HEK293T (cell line): ENCODE data around the gene RGS7BP.

Source experiments
- CTCF ChIA-PET: fragments of 350-600 bp; formaldehyde crosslinking; extraction: SDS; loops from one replicate; lab custom pipeline; 2021; ENCODE audit warnings: antibody characterized with exemption, inconsistent platforms; lab: Yijun Ruan, JAX
- POLR2A ChIA-PET: fragments of 350-600 bp; formaldehyde crosslinking; extraction: SDS; loops from one replicate; lab custom pipeline; 2020; ENCODE audit warnings: antibody characterized with exemption, inconsistent platforms; lab: Yijun Ruan, JAX
- DNase-seq: peaks from one replicate; pipeline ENCODE4 v3.0.0; 2012; ENCODE audit warnings: mixed read lengths; ENCODE audit errors: extremely low spot score
- ARNT ChIP-seq: fragments of 450-650 bp; IDR thresholded peaks from 2 replicates; pipeline ENCODE4 v1.6.1; 2017; ENCODE audit warnings: mild to moderate bottlenecking
- BHLHE40 ChIP-seq: fragments of 450-650 bp; IDR thresholded peaks from 2 replicates; pipeline ENCODE4 v1.6.1; 2016; ENCODE audit warnings: mild to moderate bottlenecking, moderate library complexity, borderline replicate concordance
- CTBP1 ChIP-seq: fragments of 450-650 bp; IDR thresholded peaks from 2 replicates; pipeline ENCODE4 v1.6.1; 2016; ENCODE audit warnings: borderline replicate concordance
- ELF4 ChIP-seq: fragments of 450-650 bp; IDR thresholded peaks from 2 replicates; pipeline ENCODE4 v1.6.1; 2017; ENCODE audit warnings: antibody characterized with exemption
- FOXA1 ChIP-seq: fragments of 450-650 bp; IDR thresholded peaks from 2 replicates; pipeline ENCODE4 v1.6.1; 2016; ENCODE audit warnings: mild to moderate bottlenecking
- FOXK2 ChIP-seq: fragments of 450-650 bp; IDR thresholded peaks from 2 replicates; pipeline ENCODE4 v1.6.1; 2016; ENCODE audit warnings: mild to moderate bottlenecking
- FOXM1 ChIP-seq: fragments of 450-650 bp; IDR thresholded peaks from 2 replicates; pipeline ENCODE4 v1.6.1; 2017; ENCODE audit warnings: mild to moderate bottlenecking, borderline replicate concordance
- HDGF ChIP-seq: fragments of 450-650 bp; IDR thresholded peaks from 2 replicates; pipeline ENCODE4 v1.6.1; 2017; ENCODE audit warnings: antibody characterized with exemption, borderline replicate concordance
- L3MBTL2 ChIP-seq: fragments of 450-650 bp; conservative IDR thresholded peaks from 2 replicates; pipeline ENCODE4 v1.6.1; 2016; ENCODE audit warnings: mild to moderate bottlenecking
- LEF1 ChIP-seq: fragments of 450-650 bp; IDR thresholded peaks from 2 replicates; pipeline ENCODE4 v1.6.1; 2017; ENCODE audit warnings: mild to moderate bottlenecking, borderline replicate concordance
- NFRKB ChIP-seq: fragments of 450-650 bp; IDR thresholded peaks from 2 replicates; pipeline ENCODE4 v1.6.1; 2016; ENCODE audit warnings: mild to moderate bottlenecking, moderate library complexity
- SP1 ChIP-seq: fragments of 450-650 bp; IDR thresholded peaks from 2 replicates; pipeline ENCODE4 v1.6.1; 2017
- SUZ12 ChIP-seq: fragments of 450-650 bp; IDR thresholded peaks from 2 replicates; pipeline ENCODE4 v1.6.1; 2016; ENCODE audit warnings: mild to moderate bottlenecking
- TARDBP ChIP-seq: fragments of 450-650 bp; IDR thresholded peaks from 2 replicates; pipeline ENCODE4 v1.6.1; 2016
- ZNF384 ChIP-seq: fragments of 450-650 bp; IDR thresholded peaks from 2 replicates; pipeline ENCODE4 v1.6.1; 2016
- TF ChIP-seq, protein P1 (sequence below): fragments of 450-650 bp; IDR thresholded peaks from 2 replicates; pipeline ENCODE4 v1.6.1; 2016

RGS7BP gene

DNA sequence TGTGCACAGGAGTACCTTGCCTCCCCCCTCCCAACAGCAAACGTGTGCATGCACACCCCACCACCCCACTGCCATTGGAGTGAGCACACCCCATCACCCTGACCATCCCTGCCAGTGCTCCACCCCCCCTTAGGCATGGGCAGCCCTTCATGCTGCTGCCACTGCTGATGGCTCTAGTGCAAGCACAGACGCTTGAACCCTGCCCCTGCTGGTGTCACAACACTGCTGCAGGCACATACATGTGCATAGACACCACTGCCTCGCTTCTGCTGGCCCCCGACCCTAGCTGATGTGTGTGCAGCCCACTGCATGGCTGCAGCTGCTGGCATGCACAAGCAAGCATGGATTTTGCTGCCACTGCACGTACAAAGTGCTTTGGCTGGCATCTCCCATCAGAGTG, 16.0 kb upstream of the RGS7BP start:
- DNase-seq: no peak
- no peak for TF ChIP-seq SUZ12
- TF ChIP-seq L3MBTL2: no peak
- ChIA-PET POLR2A (no interaction called here), CTCF (no interaction called here)

DNA sequence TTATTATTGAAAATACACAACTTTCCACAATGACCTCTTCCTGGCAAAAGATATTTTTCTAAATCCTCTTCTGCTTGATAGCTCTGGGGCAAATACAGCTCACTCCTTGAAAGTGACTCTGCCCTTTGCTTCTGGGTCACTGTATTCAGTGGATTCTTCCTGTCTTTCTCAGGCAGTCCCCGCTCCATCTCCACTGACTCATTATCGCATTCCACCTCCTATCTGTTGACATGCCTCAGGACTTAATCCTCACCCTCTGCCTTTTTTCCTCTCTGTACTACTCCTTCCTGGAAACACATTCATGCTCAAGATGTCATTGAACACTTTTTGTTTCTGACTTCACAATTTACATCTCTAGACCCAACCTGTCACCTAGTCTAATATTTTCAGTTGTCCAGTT, 8.4 kb upstream of the RGS7BP start:
- no peak for DNase-seq
- POLR2A ChIA-PET: no interaction called here
- CTCF ChIA-PET: interaction anchor here (0.5 to 0.7 kb wide), 2 partner anchors 42 to 135 kb away, joined by 5 to 6 read pairs; no protein-coding TSS in a partner anchor
- TF ChIP-seq NFRKB: no peak
- TF ChIP-seq L3MBTL2: no peak
- no peak for TF ChIP-seq SUZ12
- no peak for TF ChIP-seq TARDBP
- no peak for TF ChIP-seq FOXM1
- no peak for TF ChIP-seq FOXK2
- TF ChIP-seq CTBP1: no peak
- no peak for TF ChIP-seq FOXA1
- TF ChIP-seq SP1: no peak
- no peak for TF ChIP-seq ARNT
- TF ChIP-seq, protein P1, sequence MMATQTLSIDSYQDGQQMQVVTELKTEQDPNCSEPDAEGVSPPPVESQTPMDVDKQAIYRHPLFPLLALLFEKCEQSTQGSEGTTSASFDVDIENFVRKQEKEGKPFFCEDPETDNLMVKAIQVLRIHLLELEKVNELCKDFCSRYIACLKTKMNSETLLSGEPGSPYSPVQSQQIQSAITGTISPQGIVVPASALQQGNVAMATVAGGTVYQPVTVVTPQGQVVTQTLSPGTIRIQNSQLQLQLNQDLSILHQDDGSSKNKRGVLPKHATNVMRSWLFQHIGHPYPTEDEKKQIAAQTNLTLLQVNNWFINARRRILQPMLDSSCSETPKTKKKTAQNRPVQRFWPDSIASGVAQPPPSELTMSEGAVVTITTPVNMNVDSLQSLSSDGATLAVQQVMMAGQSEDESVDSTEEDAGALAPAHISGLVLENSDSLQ: no peak
- no peak for TF ChIP-seq ELF4
- no peak for TF ChIP-seq BHLHE40

DNA sequence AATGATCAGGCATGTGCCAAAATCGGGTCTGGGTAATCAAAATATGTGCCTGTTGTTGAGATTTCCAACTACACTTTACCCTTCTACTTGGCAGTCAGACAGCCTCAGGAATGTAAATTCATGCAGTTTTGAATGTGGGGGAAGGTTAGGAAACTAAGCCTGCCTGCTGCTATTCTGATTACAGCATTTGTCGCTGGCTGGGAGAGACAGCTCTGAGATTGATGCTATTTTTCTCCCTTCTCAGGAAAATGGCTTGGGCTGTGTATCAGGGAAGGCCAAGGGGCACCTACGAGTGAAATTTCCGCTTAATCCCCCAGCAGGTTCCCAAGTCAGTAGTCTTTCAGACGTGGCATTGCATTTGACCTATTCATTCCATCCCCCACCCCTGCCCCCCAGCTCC, 3.6 kb upstream of the RGS7BP start:
- POLR2A ChIA-PET: no interaction called here
- CTCF ChIA-PET: no interaction called here
- TF ChIP-seq L3MBTL2 (no peak), ZNF384 (no peak), ARNT (no peak), FOXA1 (no peak), HDGF (no peak), FOXK2 (no peak), CTBP1 (no peak), NFRKB (no peak), ELF4 (no peak), LEF1 (no peak), FOXM1 (no peak), SUZ12 (no peak), TARDBP (no peak)
- TF ChIP-seq, protein P1: no peak
- no peak for DNase-seq

DNA sequence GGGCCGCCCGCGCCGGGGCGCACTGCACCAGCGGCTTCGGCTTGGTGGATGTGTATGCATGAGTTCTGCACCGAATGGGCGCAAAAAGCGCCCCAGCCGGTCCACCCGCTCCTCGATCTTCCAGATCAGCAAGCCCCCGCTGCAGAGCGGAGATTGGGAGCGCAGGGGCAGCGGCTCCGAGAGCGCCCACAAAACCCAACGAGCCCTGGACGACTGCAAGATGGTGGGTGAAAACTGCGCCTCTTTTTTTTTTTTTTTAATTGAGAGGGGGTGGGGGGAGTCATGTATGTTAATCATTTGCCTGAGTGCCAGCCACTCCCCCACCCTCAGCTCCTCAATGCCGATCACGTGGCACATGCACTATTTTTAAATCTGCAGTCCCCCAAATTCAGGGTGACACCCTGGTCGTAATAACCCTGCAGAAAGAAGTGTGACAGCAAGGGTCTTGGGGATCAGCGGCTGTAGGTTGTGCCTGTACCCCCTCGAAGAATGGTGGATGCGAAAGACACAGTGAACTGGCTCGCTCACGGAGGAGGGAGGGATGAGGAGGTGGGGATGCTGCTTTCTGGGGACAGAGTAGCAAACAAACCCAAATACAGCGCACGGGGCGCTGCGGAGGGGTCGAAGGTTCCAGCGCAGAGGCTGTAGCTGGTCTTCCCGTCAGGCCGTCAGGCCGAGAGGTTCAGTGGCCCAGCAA, 900 bp downstream of the RGS7BP start:
- ChIA-PET POLR2A (no interaction called here), CTCF (no interaction called here)
- TF ChIP-seq TARDBP (no peak), FOXK2 (no peak), HDGF (no peak), L3MBTL2 (no peak), SUZ12 (no peak), FOXA1 (no peak), ARNT (no peak), ZNF384 (no peak)
- TF ChIP-seq, protein P1: no peak
- DNase-seq: no peak

DNA sequence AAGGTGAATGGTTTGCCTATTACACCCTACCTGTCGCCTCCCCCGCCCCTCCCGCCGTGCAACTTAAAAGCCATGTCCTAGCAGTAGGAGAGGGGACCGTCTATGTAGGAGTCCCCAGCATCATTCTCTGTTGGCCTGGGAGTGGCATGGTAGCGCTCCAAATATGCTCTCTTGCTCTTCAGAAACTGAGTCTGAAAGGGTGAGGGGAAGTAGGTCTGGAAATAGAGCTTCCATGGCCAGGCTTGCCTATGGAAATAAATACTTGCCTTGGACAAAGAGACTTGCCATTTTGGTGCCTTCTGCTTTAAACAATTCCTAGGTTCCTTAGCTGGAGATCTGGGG, 1.4 kb downstream of the RGS7BP start:
- CTCF ChIA-PET: no interaction called here
- POLR2A ChIA-PET: no interaction called here
- TF ChIP-seq FOXK2 (no peak), ELF4 (no peak), SP1 (no peak), FOXM1 (no peak), LEF1 (no peak), ZNF384 (no peak), SUZ12 (no peak), TARDBP (no peak), CTBP1 (no peak), ARNT (no peak), L3MBTL2 (no peak), HDGF (no peak), BHLHE40 (no peak), NFRKB (no peak), FOXA1 (no peak)
- TF ChIP-seq, protein P1: no peak
- DNase-seq: no peak

DNA sequence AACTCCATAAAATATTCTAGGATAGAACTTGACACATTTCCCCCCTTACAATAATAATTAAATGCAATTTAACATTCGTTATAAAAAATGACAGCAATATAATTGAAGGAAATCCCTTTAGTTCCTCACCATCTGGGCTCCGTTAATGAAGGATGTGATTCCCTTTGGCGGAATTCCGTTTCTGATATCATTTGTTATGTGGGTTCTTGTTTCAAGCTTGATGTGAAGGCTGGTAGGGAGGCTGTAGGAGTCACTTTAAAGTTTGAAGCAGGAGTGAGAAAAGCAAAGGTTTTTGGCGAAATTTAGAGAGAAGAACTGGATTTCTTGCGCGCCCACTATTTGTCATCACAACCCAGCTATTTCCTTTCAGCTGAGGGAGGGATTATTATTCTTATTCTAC, 4.0 kb downstream of the RGS7BP start:
- DNase-seq: no peak
- ChIA-PET POLR2A (no interaction called here), CTCF (no interaction called here)
- TF ChIP-seq FOXA1: no peak
- no peak for TF ChIP-seq BHLHE40
- TF ChIP-seq SP1: no peak
- TF ChIP-seq NFRKB: no peak
- TF ChIP-seq FOXM1: no peak
- no peak for TF ChIP-seq ELF4
- no peak for TF ChIP-seq CTBP1
